ENCODE results near the gene IL17C.

GRCh38 chr16:88630433-88630832, 7.9 kb upstream of the IL17C start:
- TF ChIP-seq, protein P1, sequence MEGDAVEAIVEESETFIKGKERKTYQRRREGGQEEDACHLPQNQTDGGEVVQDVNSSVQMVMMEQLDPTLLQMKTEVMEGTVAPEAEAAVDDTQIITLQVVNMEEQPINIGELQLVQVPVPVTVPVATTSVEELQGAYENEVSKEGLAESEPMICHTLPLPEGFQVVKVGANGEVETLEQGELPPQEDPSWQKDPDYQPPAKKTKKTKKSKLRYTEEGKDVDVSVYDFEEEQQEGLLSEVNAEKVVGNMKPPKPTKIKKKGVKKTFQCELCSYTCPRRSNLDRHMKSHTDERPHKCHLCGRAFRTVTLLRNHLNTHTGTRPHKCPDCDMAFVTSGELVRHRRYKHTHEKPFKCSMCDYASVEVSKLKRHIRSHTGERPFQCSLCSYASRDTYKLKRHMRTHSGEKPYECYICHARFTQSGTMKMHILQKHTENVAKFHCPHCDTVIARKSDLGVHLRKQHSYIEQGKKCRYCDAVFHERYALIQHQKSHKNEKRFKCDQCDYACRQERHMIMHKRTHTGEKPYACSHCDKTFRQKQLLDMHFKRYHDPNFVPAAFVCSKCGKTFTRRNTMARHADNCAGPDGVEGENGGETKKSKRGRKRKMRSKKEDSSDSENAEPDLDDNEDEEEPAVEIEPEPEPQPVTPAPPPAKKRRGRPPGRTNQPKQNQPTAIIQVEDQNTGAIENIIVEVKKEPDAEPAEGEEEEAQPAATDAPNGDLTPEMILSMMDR (IDR thresholded peaks at IDR 0.05), result no peak
- no peak for TF ChIP-seq EZH2 (IDR thresholded peaks at IDR 0.05; ENCODE audit: borderline replicate concordance, insufficient read depth, low read depth, low read length, poor library complexity, severe bottlenecking)

Data from B cell (primary cell).